ENCODE results near the gene CYP2W1. TPM values are rescaled to one million over a fixed set of nuclear protein-coding genes. Genes with fewer than 3 reads are reported as not detected.

CYP2W1 gene
- polyA plus RNA-seq, 3 donors: 1.1 to 2.6 (median 1.4) TPM

DNA sequence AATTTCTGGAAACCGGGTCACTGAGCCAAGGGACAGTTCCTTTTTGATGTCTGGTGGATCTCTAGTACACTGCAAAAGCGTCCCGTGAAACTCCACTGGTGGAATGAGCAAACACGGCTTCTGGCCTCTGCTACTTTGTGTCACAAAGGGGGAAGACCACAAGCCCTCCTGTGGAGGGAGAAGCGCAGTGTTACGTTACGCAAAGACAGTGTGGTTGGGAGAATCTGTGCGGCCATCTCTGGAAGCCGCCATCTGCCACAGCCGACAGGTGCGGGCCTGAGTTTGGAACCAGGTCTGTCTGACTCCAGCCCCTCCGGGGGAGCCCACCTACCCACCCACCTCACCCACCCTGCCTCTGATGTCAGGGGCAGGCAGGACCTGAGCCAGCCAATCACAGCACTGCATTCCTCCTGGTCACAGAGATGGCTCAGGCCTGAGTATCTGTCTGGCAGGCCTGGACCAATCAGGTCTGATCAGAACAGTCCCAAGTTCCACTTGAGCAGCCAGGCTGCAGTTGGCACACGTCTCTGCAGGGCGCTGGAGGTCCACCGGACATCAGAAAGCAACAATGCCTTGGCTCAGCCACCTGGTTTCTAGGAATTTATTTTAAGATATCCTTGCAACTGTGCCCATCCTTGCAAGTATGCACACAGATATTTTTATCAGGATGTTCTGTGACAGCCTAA lies 3.0 kb upstream of the CYP2W1 start:
- DNase-seq (ENCODE audit: low read depth in 3 of 3, low spot score in 2 of 3): no peak

DNA sequence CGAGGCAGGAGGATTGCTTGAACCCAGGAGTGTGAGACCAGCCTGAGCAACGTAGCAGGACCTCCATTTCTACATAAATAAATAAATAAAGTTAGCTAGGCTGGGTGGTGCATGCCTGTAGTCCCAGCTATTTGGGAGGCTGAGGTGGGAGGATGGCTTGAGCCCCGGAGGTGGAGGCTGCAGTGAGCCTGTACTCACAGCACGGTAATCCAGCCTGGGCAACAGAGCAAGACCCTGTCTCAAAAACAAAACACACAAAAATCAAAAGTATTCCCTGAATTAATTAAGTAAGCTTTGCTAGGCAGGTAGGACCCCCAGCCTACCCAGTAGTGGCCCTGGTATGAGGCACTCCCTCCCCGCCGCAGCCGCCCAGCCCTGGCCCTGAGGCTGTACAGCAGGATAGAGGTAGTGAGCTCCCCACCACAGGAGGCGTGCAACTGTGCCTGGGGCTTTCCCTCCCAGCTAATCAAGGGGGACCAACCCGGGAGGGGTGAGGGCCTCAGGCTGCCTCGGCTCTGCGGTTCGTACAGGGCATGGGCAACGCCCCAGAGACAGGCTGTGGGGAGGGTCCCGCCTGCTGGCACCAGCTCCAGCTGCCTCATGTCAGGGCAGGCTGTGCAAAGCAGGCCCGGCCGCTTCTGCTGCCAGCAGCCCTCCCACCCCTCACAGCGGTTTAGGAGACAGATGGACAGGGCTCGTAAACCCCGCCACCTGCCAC lies 1.0 kb upstream of the CYP2W1 start:
- no peak for DNase-seq (ENCODE audit: low read depth in 3 of 3, low spot score in 2 of 3)

DNA sequence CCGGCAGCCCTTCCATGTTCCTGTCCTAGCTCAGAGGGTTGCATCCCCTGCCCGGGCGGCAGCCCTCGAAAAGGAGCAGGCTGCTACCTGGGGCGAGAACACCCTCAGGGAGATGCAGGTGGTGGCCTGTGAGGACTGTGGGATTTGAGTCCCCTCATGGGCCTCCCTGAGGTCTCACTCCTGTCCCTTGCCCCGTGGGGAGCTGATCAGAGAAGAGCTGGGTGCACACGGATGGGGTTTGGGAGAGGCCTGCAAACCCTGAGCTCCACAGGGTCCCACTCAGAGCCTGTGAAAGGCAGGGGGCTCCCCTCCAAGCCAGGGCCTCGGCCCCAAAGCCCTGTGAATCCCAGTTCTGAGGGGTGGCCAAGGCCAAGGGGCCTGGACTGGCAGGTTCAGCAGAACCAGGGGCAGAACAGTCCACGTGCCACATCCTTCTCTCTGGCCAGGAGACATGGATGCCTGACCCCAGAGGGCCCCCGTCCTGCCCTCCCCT lies 424 bp upstream of the CYP2W1 start:
- no peak for DNase-seq (ENCODE audit: low read depth in 3 of 3, low spot score in 2 of 3)

DNA sequence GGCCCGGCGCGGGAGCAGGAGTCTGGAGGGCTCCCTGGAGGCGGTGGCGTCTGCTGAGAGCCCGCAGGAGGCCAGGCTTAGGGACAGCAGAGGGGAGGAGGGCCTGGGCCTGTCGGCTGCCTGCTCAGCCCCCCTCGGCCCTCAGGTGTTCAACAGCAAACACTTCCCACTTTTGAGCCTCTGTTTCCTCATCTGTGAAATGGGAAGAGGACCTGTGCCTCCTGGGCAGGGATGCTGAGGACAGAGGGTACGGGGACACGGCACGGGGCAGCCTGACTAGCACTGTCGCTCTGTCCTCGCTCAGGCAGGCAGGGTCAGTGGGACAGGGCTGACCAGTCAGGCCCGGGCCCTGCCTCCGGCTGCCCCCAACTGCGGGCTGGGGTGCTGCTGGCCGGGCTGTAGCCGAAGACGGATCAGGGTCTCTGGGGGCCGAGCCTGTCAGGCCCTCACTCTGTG lies 663 bp downstream of the CYP2W1 start:
- DNase-seq (ENCODE audit: low read depth in 3 of 3, low spot score in 2 of 3): no peak

DNA sequence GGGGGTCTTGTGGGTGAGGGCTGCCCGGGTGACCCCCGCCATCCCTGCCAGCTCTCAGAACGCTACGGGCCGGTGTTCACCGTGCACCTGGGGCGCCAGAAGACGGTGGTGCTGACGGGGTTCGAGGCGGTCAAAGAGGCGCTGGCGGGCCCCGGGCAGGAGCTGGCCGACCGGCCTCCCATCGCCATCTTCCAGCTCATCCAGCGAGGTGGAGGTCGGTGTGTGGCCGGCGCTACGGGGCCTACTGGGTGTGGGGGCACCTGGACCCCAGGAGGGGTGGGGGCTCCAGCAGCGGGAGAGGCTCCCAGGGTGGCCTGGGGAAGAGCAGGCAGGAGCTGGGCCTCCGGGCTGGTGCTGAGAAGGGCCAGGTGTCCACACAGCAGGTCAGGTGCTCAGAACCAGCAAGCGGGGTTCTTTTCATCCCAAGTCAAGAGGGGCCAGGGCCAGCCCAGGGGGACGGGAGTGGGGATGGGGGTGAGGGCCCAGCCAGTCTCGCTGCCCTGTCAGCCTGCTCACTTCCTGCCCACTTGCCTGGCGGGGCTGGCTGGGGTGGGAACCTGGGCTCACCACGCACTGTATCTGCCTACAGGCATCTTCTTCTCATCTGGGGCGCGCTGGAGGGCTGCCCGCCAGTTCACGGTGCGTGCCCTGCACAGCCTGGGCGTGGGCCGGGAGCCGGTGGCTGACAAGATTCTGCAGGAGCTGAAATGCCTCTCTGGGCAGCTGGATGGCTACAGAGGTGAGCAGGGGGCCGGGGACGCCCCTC lies 1.6 kb downstream of the CYP2W1 start:
- DNase-seq (ENCODE audit: low read depth in 3 of 3, low spot score in 2 of 3): no peak

DNA sequence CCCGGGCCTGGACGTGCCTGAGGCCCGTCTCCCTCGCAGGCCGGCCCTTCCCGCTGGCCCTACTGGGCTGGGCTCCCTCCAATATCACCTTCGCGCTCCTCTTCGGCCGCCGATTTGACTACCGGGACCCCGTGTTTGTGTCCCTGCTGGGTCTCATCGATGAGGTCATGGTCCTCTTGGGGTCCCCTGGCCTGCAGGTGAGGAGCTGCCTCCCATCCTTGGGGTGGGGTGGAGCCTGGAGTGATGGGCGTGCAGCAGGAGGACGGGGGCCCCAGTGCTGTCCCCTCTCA lies 2.1 kb downstream of the CYP2W1 start:
- DNase-seq (ENCODE audit: low read depth in 3 of 3, low spot score in 2 of 3): no peak

DNA sequence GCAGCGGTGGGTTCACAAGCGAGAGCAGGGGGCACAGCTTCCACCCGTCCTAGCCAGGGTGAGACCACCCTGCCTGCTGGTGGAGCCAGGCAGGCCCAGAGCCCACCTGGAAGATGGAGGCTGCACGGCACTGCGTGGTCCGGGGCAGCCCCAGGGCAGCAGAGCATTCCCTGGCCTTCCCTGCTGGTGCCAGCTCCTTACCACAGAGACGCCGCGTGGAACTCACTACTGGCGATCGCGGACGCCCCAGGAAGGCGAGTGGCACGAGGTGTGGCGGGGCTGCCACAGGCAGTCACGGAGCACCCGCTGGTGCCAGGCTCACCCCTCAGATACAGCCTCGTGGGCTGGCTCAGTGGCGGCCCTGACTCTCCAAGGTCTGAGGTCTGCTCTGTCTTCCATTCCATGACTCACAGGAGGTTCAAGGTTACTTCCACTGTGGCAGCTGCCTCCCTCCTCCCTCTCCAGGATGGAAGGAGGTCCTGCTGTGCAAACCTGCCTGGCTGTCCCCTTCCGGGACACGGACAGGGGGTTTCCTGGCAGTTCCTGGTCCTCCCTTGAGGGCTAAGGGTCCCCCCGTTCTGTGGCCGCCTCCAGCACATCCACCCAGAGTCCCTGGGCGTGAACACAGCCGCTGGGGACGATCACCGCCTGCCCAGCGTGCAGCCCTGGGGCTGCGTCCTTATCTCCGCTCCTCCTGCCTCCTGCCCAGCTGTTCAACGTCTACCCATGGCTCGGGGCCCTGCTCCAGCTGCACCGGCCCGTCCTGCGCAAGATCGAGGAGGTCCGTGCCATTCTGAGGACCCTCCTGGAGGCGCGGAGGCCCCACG lies 3.1 kb downstream of the CYP2W1 start:
- DNase-seq (ENCODE audit: low read depth in 3 of 3, low spot score in 2 of 3): no peak

DNA sequence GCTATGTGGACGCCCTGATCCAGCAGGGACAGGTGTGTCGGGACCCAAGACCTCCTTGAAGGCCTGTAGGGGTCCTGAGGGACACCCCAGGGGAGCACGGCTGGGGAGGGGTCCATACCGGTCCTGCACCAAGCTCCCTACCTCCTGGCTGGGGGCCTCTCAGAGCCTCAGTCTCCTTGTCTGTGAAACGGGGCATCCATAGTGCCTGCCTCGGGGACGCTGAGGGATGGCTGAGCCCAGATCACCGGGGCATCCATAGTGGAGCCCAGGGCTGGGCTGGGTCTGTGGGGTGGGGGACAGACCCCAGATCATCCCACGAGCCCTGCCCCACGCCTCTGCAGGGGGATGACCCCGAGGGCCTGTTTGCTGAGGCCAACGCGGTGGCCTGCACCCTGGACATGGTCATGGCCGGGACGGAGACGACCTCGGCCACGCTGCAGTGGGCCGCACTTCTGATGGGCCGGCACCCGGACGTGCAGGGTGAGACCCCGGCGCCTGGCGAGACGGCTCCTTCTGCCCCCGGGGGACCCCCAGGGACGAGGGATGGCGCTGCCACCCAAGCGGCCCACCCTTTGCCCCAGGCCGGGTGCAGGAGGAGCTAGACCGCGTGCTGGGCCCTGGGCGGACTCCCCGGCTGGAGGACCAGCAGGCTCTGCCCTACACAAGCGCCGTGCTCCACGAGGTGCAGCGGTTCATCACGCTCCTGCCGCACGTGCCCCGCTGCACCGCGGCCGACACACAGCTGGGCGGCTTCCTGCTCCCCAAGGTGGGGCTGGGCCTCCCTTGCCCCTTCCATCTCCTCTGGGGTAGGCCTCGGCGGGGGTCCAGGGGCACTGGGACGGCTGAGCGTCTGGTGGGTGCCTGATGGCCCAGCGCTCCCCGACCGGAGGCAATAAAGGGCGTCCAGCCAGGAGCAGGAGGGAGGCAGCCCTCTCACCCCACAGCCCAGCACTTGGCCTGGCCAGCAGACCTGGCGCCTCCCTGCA lies 4.1 kb downstream of the CYP2W1 start:
- no peak for DNase-seq (ENCODE audit: low read depth in 3 of 3, low spot score in 2 of 3)

GRCh38 chr7:987909-988308 lies 4.9 kb downstream of the CYP2W1 start:
- no peak for DNase-seq (ENCODE audit: low read depth in 3 of 3, low spot score in 2 of 3)

DNA sequence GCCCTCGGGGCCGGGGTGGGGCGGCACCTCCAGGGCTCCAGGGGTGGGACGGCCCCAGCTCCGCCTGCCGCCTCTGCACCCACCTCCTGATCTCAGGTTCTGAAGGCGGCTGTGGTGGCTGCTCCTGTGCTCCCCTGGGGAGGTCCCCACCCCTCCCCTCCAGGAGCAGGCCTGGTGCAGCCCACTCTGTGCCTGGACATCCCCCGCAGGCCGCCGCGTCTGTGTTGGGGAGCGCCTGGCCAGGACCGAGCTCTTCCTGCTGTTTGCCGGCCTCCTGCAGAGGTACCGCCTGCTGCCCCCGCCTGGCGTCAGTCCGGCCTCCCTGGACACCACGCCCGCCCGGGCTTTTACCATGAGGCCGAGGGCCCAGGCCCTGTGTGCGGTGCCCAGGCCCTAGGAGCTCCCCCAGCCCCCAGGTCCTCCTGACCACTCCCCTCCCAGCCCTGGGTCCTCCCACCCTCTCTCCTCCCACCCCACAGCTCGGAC lies 5.5 kb downstream of the CYP2W1 start:
- no peak for DNase-seq (ENCODE audit: low read depth in 3 of 3, low spot score in 2 of 3)

DNA sequence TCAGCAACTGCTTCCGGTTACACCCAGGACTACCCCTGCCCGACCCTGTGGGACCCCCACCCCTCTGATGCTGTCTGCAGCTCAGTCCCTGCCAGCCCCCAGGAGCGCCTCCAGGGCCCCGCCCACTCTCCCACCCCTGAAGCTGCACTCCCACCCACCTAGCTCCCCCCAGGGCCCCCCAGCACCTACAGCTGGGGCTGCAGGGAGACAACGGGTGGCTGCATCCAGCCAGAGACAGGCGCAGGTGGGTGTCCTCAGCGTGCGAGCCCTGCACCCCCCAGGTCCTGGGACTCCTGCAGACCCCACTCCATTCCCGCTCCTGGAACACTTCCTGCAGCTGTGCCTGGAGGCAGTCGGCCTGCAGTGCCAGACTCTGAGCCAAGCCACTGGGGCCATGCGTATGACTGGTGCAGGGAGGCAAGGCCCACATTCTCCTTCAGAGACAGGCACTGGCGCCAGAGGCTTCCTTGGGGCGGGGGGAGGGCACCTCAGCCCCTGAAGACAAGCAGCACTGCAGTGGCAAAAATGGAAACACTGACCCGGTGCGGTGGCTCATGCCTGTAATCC lies 6.1 kb downstream of the CYP2W1 start:
- no peak for DNase-seq (ENCODE audit: low read depth in 3 of 3, low spot score in 2 of 3)

GRCh38 chr7:990352-990932 lies 7.5 kb downstream of the CYP2W1 start:
- DNase-seq (ENCODE audit: low read depth in 3 of 3, low spot score in 2 of 3): no peak

DNA sequence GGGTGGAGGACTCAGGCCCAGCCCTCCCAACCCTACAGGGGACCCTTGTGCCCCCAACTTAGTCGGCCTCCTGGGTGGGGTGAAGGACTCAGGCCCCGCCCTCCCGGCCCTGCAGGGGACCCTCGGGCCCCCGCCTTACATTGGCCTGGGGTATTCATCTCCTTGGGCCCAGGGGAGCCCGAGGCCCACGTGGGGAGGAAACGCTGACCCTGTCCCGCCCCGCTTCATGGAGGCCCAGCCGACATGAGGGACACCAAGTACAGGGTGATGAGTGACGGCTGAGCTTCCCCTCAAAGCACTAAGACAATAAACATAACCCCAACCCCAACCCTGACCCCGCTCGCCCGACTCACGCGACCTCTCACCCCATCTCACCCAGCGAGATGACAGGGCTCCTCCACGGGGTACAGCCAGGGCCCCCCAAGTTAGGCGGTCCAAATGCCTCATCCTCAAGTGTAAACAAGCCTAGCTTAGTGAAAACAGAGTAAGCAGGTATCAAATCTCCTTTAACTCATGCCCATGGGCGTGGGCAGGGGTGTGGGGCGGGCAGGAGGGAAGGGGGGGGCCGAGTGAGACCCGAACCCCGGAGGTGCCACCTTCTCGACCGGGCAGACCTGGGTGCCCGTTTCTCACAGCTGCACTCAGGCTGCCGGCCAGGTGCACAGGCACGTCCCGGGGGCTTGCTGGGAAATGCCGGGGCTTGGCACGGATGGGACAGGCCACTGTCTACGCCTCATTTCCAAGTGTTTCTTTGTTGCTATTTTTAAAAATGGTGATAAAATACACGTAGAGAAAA lies 8.2 kb downstream of the CYP2W1 start:
- DNase-seq (ENCODE audit: low read depth in 3 of 3, low spot score in 2 of 3): no peak

DNA sequence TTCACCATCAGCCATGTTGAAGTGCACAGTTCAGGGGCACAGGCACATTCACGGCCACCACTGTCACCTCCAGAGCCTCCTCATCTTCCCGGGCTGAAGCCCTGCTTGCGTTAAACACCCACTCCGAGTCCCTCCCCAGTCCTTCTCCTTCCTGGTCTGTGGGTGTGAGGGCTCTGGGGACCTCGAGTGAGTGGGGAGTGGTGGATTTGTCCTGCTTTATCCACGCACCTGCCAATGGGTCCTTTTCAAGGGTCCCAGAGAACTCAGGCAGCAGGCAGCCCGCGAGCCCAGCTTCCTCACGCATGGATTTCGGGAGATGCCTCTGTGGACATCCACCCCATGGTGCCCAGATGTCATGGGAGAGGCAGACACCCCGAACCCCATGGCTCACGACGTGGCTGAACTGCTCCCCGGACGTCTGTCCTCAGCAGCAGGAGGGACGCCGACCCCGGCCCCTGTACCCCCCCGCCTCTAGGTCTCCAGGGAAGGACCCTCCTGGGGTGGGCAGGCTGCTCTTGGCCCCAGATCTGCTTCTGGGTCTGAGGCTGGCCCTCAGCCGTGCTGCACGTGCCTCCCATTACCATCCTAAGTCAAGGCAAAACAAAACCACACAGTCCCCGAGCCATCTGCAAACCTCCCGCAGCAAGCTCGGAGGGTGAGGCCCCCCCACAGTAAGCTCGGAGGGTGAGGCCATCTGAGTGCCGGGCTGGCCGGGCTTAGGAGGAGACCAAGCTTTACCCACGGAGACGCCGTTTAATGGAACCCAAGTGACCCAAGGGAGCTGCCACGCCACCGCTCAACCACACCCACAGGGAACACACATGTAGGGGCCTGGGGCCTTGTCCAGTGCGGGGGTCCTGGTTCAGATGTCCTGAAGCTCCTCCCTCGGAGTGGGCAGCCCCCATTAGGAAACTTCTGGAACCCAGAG lies 9.0 kb downstream of the CYP2W1 start:
- DNase-seq (ENCODE audit: low read depth in 3 of 3, low spot score in 2 of 3): no peak

DNA sequence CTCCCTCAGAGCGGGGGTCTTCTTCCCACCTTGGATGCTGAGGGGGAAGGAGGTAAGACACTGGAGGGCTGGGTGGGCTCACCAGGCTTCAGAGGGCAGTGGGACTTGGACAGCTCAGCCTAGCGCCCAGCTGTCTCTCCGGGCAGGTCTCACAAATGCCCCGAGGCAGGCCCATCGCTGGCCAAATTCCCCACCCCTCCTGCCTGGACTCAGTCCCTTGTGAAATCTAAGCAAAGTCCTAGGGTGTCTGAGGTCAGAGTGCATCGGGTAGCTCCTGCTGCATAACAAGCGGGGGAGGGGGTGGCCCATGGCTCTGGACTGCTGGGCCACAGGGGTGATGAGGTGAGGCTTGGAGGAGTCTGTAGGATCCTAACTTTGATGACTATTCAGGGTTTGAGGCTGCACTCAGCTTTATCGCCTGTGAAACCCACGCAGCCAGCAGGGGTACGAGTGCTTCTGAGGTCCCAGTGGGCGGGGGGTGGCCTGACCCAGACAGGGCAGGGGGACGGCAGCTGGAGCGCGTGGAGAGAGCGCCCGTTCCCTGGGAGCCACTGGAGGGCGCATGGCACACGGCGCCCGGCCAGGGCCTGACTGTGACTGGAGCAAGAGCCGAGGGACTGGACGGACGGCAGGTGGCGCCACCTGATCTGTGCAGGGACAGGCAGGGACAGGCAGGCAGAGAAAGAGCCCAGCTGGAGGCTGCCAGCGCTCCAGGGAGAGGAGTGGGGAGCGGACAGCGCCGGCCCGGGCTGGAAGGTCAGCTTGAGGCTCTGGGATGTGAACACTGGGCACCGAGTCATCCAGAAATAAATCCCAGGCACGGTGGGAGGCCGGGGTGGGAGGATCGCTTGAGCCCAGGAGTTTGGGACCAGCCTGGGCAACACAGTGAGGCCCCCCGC lies 10.0 kb downstream of the CYP2W1 start:
- peak in 2 of 3 donors; percentile 92 to 94 for DNase-seq (ENCODE audit: low read depth in 3 of 3, low spot score in 2 of 3)
